SIG-M5 treated with dmso at 0.1 percent for 504 hours (cell line): ENCODE data around the gene ZNF501.

Experiments used
- DNase-seq: peaks from one replicate; lab custom pipeline; 2025; ENCODE audit not compliant: unreplicated experiment; lab: John Stamatoyannopoulos, UW

ZNF501 gene

GRCh38 chr3:44729384-44729910 is at the start of gene ZNF501:
TSS of gene ZNF501 (plus strand) at chr3:44729635. CDS start at chr3:44734422, 4,787 bp downstream.
- DNase-seq = no peak

DNA sequence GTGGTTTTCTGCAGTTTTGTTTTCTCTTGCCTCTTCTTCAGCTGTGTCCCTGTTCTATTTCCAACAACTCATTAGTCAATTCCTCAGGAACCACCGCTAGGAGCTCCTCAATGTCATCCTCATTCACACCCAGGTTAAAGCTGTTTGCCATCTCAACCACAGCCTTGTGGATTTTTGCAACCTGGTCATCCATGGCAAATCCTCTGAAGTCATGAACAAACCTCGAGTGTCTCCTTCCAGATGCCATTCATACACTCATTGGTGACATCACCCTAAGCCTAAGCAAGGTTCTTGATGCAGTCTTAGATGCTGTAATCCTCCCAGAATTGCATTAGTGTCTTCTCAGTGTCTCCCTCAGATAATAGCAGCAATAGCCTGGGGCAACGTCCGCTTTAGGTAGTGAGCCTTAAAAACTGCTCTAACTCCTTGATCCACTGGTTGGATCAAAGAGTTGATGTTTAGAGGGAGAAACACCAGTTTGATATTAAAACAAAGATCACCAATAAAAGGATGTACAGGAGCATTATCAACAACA is 48.4 kb upstream of the ZNF501 start:
- DNase-seq = no peak

GRCh38 chr3:44682182-44682896 is 47.1 kb upstream of the ZNF501 start:
- no peak for DNase-seq

DNA sequence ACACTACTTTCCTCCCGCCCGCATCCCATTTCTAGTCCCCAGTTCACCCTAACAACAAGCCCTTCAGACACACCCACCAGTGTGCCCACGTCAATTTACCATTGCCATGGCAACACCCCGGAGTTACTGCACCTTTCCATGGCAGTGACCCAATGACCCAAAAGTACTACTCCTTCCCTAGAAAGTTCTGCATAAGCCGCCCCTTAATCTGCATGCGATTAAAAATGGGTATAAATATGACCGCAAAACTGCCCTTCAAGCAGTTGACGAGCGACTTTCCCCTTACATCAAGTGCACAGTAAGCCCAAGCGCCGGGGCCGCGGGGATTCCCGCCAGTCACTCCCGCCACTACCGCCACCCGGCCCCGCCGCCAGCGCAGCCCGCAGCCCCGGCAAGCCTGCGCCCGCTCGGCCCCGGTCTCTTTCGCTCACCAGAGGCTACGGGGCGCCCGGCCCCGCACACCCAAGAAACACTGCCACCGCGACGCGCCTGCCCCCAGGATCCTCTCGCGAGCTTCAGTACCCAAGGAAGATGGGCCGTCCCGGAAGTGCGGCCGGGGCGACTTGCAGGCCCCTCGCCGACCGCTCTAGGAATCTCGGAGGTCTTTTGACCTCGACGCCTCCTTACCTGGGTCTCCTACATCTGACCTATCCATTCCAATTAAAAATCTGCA is 44.2 kb upstream of the ZNF501 start:
- DNase-seq = no peak

DNA sequence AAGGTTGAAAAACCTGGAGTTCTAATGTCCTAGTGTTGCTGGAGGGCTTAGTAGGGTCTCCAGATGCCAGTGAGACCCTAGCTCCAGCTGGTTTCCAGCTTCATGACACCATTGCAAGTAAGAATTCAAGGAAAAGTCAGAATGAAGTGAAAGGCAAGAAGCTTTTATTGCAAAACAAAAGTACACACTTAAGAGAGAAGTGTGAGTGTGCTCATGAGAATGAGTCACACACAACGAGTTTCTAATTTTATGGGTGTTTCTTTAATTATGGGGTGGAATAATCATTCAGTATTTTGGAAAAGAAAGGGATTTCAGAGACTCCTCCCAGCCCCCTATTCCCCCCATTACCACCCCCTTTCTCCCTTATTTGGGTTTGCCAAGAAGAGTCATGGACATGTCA is 41.5 kb upstream of the ZNF501 start:
- DNase-seq = no peak

DNA sequence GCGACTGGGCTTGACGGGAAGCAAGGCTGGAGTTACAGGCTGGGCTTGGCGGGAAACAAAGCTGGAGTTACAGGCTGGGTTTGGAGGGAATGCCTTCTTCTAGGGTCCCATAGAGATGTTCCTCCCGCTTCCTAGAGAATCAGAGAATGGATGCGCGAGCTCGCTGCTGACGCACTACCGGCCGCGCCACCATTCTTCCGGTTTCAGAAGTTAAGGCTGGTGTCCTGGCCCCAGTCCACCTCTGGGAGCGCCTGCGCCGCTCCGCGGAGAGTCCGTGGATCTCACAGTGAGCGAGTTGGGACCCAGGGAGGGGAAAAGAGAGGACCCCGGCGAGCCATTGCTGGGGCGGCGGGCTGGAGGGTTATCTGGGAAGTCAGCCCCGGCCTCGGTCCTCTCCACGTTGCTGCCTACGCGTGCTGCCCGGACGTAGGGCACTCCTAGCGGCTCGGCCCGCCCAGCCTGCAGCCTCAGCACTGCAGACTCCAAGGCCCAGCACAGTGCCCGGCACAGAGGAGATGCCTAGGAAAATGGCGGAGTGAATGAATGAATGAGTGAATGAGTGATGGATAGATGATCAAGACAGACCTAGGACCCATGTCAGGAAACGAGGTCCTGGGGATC is 16.9 kb upstream of the ZNF501 start, which contains the start of gene ZNF502:
TSS of gene ZNF502 (plus strand) at position 206 of the 621 bp plus-strand sequence. CDS start 7,602 bp downstream, outside the sequence.
- DNase-seq = no peak

GRCh38 chr3:44721231-44722102 is 8.0 kb upstream of the ZNF501 start:
- no peak for DNase-seq

- no peak for DNase-seq
Measured at GRCh38 chr3:44722103-44722401, 7.4 kb upstream of the ZNF501 start.

DNA sequence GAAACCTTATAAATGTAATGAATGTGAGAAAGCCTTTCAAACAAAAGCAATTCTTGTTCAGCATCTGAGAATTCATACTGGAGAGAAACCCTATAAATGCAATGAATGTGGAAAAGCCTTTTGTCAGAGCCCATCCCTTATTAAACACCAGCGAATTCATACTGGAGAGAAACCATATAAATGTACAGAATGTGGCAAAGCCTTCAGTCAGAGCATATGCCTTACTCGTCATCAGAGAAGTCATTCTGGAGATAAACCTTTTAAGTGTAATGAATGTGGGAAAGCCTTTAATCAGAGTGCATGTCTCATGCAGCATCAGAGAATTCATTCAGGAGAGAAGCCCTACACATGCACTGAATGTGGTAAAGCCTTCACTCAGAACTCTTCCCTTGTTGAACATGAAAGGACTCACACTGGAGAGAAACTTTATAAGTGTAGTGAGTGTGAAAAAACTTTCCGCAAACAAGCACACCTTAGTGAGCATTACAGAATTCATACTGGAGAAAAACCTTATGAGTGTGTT is 5.3 kb downstream of the ZNF501 start:
- no peak for DNase-seq

GRCh38 chr3:44761101-44761423 is 31.6 kb downstream of the ZNF501 start:
- peak; percentile 4 for DNase-seq

GRCh38 chr3:44761424-44762169 is 32.2 kb downstream of the ZNF501 start, which contains the start of the genes KIAA1143 and KIF15:
TSS of gene KIAA1143 (minus strand) at chr3:44761619. CDS start at chr3:44761602, 17 bp downstream.
TSS of gene KIF15 (plus strand) at chr3:44761794. CDS start at chr3:44761866, 72 bp downstream.
- peak; percentile 93 for DNase-seq

GRCh38 chr3:44762170-44762677 is 32.8 kb downstream of the ZNF501 start:
- DNase-seq = peak; percentile 43

GRCh38 chr3:44762690-44763089 is 33.3 kb downstream of the ZNF501 start:
- DNase-seq = no peak

DNA sequence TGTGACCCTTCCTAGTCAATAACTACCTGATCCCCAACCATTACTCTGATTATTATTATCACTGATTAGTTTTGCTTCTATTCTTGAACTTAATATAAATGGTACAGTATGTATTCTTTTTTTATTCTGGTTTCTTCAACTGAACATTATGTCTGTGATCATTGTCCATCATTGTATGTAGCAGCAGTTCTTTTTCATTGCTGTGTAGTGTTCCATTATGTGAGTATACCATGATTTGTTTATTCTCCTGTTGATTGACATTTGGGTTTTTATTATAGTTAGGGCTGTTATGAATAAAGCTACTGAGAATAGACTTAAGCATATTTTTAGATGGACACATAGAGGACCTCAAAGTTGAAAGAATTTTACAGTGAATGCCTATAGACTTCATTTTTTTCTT is 34.8 kb downstream of the ZNF501 start:
- DNase-seq = no peak

- DNase-seq = no peak
Measured at GRCh38 chr3:44771424-44772098, 42.1 kb downstream of the ZNF501 start.

DNA sequence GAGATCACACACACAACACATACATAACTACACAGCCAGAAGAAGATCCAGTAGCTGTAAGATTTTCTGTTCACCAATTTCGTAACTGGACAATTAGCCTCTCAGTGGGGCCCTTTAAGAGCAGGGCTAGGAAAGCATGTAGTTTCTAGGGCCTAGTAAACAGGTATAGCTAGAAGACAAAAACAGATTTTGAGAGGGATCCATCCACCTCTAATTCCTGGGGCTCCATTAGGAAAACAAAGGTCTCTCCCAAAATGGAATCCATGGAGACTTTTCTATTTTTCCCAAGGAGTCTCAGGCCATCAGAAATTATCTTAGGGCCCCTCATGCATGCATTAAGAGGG is 42.6 kb downstream of the ZNF501 start:
- DNase-seq = no peak

- no peak for DNase-seq
Measured at GRCh38 chr3:44782891-44783290, 53.5 kb downstream of the ZNF501 start.
